ENCODE data around the gene SDC3. TPM values are rescaled to one million over a fixed set of nuclear protein-coding genes. Genes with fewer than 3 reads are reported as not detected.

Gene SDC3
- total RNA-seq, 6 experiments from 2014 or later: 13.8 to 45.7 (median 16.2) TPM

DNA sequence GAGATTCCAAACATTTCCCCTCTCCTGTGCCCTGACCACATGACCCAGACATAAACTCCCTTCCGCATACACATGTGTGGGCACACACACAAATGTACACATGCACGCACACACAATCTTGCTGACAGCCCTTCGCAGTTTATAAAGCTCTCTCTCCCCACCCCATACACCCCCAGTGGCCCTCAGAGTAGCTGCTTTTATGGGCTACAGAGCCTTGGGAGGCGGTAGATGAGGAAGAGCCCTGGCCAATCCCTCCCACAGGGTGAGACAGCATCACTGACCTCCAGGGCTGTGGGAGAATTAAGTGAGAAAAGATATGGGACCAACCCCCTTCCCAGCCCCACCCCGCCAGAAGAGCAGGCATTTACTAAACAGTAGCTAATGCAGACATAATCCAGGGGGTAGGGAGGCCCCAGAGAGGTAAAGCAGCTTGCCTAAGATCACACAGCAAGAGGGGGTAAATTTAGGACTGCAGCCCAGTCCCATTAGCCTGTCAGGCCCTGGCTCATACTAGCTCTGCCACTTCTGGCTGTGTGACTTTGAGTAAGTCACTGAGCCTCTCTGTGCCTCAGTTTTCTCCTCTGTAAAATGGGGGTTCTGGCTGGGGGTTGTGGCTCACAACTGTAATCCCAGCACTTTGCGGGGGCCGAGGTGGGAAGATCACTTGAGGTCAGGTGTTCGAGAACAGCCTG, 5.1 kb downstream of the SDC3 start:
- Histone ChIP-seq H3K4me1 (no peaks in the 10 kb centered on the region), H3K9me3 (no peaks in the 10 kb centered on the region), H3K27me3 (no peaks in the 10 kb centered on the region), H3K4me3 (no peak overlapping the region), H3K27ac (peak overlapping the region in 1 of 3 donors; percentile 16), H3K36me3 (no peaks in the 10 kb centered on the region)
- ATAC-seq (no peak), DNase-seq (peak in 2 of 3 donors; percentile 7 to 22)
- TF ChIP-seq, protein P1, sequence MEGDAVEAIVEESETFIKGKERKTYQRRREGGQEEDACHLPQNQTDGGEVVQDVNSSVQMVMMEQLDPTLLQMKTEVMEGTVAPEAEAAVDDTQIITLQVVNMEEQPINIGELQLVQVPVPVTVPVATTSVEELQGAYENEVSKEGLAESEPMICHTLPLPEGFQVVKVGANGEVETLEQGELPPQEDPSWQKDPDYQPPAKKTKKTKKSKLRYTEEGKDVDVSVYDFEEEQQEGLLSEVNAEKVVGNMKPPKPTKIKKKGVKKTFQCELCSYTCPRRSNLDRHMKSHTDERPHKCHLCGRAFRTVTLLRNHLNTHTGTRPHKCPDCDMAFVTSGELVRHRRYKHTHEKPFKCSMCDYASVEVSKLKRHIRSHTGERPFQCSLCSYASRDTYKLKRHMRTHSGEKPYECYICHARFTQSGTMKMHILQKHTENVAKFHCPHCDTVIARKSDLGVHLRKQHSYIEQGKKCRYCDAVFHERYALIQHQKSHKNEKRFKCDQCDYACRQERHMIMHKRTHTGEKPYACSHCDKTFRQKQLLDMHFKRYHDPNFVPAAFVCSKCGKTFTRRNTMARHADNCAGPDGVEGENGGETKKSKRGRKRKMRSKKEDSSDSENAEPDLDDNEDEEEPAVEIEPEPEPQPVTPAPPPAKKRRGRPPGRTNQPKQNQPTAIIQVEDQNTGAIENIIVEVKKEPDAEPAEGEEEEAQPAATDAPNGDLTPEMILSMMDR (IDR thresholded peaks at IDR 0.05): no peak
- no peak for TF ChIP-seq POLR2A (IDR thresholded peaks at IDR 0.05)
- intact Hi-C loops (cut with DNase I): no loop called here
- WGBS (ENCODE audit: insufficient coverage, low coverage, low lambda C conversion rate, missing lambda C conversion rate): 85% methylated on average over 8 of the region's 8 CpGs

DNA sequence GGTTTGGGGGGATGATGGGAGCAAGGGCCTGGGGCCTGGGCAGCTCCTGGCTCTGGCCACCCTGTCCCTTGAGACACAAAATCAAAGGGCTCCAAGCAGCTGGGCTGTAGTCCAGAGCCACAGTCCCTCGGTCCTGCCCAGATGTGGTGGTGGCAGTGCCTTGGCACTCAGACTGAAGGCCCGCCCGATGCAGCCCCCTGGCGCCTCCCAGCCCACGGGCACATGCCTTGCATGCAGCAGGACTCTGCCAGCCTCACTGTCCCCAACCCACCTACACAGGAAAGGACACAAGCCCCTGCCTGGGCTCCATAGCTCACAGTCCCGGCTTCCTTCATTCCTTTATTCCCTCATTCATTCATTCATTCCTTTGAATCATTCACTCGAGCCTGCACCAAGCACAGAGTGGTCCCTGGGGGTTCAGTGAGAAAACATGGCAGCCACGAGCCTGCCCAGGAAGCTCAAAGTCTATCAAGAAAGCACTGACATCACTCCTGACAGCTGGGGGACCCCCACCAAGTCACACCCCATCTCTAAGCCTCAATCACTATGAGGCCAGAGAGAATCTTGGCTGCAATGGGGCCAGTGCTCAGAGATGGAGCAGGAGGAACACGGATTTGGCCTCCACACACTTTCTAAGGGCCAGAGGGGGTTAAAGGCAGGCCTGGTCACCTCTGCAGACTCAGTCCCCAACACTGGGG, 5.8 kb downstream of the SDC3 start:
- WGBS (ENCODE audit: insufficient coverage, low coverage, low lambda C conversion rate, missing lambda C conversion rate): 68% methylated on average over 3 of the region's 9 CpGs
- Histone ChIP-seq H3K4me1 (no peaks in the 10 kb centered on the region), H3K4me3 (no peak overlapping the region), H3K27ac (peak overlapping the region; percentile 16 to 37 (median 26)), H3K36me3 (no peaks in the 10 kb centered on the region), H3K27me3 (no peaks in the 10 kb centered on the region), H3K9me3 (no peaks in the 10 kb centered on the region)
- no peak for TF ChIP-seq POLR2A (IDR thresholded peaks at IDR 0.05)
- TF ChIP-seq, protein P1 (IDR thresholded peaks at IDR 0.05): no peak
- peak in 2 of 3 donors; percentile 18 to 53 for DNase-seq
- peak in 3 of 4 donors; percentile 5 to 6 (median 5) for ATAC-seq
- intact Hi-C loops (cut with DNase I): no loop called here

DNA sequence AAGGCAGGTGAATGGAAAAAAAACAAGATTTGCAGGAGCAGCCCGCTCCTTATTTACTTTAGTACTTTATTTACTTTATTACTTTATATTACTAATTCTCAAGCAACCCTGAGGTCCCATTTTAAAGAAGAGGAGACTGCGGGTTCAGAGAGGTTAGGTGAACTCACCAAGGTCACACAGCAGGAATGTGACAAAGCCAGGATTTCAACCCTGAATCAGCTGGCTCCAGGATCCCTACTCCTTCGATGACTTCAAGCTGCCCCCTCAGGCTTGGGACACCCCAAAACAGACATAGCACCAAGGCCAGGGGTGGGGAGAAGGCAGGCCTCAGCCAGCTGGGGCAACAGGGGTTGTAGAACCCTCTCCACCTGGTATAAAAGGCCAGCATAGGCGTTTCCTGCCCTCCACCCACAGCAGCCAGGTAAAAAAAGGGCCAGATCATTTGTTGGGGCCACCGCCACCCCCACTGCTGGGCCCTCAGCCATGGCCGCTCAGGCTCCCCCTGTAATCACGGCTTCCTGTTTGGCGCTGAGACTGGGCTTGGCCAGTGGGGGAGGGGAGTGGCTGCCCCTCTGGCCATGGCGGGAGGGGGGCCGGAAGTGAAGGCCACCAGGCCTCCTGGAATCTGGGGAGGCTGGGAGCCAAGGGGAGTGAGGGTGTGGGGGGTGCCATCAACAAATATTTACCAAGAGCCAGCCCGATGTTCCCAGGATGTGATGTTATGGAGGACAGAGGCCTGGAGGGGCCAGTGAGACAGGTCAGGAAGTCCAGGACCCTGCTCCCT, 6.6 kb downstream of the SDC3 start:
- intact Hi-C loops (cut with DNase I): no loop called here
- Histone ChIP-seq H3K27me3 (no peaks in the 10 kb centered on the region), H3K36me3 (no peaks in the 10 kb centered on the region), H3K27ac (peak overlapping the region; percentile 16 to 37 (median 30)), H3K4me1 (no peaks in the 10 kb centered on the region), H3K9me3 (no peaks in the 10 kb centered on the region), H3K4me3 (no peak overlapping the region)
- DNase-seq: peak in 1 of 3 donors; percentile 63
- TF ChIP-seq POLR2A (IDR thresholded peaks at IDR 0.05): no peak
- TF ChIP-seq, protein P1 (IDR thresholded peaks at IDR 0.05): no peak
- WGBS (ENCODE audit: insufficient coverage, low coverage, low lambda C conversion rate, missing lambda C conversion rate): 40% methylated on average over 6 of the region's 11 CpGs
- peak; percentile 50 to 68 (median 54) for ATAC-seq

DNA sequence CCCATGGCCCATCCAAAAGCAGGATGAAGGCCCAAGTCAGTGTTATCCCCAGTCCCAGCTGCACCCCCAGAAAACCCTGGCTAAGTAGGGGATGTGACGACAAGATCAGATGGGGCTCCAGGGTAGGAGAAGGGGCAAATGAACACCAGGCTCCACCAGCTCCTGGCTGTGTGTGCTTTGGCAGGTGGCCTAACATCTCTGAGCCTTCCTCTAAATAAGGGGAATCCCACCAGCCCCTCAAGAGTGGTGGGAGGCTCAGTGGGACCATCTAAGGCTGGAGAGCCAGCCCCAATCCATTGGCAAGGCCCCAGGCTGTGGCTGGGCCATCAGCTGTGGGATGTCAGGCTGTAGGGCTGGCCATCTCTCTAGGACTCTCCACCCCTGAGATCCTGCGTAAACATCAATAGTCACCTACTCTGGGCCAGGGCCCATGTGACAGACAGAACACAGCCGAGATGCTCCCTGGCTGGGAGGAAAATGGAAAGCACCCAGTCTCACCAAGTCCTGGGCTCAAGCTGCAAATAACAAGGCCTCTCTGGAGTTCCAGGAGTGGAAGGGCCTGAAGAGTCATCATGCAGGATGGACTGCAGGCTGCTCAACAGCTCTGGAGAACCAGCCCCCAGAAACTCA, 7.5 kb downstream of the SDC3 start:
- no peaks in the 10 kb centered on the region for H3K4me1 ChIP-seq
- no peak overlapping the region for H3K4me3 ChIP-seq
- no peaks in the 10 kb centered on the region for H3K36me3 ChIP-seq
- H3K27me3 ChIP-seq: no peaks in the 10 kb centered on the region
- no peak for TF ChIP-seq POLR2A (IDR thresholded peaks at IDR 0.05)
- TF ChIP-seq, protein P1 (IDR thresholded peaks at IDR 0.05): no peak
- WGBS (ENCODE audit: insufficient coverage, low coverage, low lambda C conversion rate, missing lambda C conversion rate): no CpG with 5 or more reads among the region's 3 CpGs
- DNase-seq (no peak), ATAC-seq (no peak)
- intact Hi-C loops (cut with DNase I): no loop called here
- no peaks in the 10 kb centered on the region for H3K9me3 ChIP-seq
- no peak overlapping the region for H3K27ac ChIP-seq

Data from right lobe of liver (tissue), 6 donors.